GM12892 (cell line): ENCODE results near the gene APOLD1.

Source experiments
- POLR2A ChIP-seq: IDR thresholded peaks from 2 replicates; pipeline ENCODE4 v1.6.1; 2011; ENCODE audit warnings: low read depth, low read length, control low read depth
- POLR2AphosphoS5 ChIP-seq: IDR thresholded peaks from 2 replicates; pipeline ENCODE4 v1.6.1; 2011; ENCODE audit warnings: low read depth, low read length, control low read depth
- TAF1 ChIP-seq: IDR thresholded peaks from 2 replicates; pipeline ENCODE4 v1.6.1; 2011; ENCODE audit warnings: low read depth, mild to moderate bottlenecking, control low read depth, low read length, borderline replicate concordance

DNA sequence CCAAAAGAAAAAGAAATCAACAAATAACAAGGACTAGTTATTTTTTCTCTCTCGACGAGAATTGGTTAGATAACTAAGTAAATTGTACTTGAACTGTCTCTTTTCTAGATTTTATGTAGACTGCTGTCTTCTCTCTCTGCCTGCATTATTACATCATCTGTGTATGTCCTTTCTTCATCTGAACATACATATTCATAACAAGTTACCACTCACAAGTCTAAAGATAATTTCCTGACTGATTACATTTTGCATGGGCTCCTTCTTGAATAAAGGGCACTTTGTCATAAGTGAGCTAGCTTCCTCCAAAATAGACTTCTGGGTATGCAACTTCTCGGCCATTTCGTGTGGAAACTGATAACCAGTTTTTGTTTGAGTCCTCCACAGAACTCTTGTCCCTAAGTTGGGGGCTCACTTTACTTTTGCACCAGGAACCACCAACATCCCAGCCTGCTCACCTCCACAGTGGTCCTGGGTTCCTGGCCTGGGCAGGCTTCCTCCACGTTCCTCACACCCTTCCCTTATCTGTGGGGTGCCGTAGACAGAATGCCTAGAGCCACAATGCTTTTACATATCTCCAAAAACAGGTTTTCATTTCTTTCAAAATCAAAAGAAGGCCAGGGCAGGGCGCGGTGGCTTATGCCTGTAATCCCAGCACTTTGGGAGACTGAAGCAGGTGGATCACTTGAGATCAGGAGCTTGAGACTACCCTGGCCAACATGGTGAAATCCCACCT, 21.5 kb downstream of the APOLD1 start:
- no peak for TF ChIP-seq POLR2A
- TF ChIP-seq TAF1 = no peak
- TF ChIP-seq POLR2AphosphoS5 = no peak
